Amniotic epithelial cell (primary cell): ENCODE results near the gene CAPN13.

Experiments used
- DNase-seq: peaks from one replicate; pipeline ENCODE4 v3.0.0-alpha.2; 2010; ENCODE audit warnings: low read depth

CAPN13 gene

DNA sequence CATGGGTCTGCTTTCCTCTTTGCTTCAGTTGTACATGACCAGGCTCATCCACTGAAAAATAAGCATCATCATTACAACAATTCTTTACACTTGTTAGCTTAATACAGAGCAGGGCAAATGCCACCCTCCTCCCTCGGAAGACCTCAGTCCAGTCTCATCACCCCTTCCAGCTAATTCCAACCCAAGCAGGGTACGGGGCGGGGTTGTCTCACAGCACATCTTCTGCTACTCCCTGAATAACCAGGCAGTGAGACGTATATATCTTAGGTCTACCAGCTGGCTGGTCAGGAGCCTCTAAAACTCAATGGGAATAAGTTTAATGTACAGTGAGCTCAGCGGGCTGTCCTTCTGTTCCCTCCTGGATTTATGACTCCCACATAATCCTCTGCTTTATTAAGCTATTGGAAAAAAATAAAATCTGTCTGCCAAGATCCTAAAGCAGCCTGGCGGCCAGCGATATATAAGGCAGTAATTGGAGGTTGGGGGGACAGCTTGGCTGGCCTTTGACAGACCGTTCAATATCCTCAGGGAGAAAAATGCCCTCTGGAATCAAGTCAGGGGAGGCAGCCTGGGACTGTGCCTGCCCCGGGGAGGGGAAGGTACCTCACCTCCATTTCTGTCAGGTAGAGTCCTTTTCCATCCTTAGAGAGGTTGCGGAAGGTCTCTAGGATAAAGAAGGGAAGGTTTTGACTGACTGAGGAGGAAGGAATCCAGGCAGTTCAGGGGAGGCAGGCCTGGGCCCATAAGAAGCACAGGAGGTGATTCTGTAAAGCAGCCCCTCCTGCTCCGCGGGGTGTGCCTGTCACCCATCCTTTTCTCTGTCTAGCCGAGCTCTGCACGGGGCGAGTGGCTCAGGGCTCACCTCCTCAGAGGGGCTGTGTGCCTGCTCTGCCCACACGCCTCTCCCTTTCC is 76.3 kb downstream of the CAPN13 start:
- no peak for DNase-seq

DNA sequence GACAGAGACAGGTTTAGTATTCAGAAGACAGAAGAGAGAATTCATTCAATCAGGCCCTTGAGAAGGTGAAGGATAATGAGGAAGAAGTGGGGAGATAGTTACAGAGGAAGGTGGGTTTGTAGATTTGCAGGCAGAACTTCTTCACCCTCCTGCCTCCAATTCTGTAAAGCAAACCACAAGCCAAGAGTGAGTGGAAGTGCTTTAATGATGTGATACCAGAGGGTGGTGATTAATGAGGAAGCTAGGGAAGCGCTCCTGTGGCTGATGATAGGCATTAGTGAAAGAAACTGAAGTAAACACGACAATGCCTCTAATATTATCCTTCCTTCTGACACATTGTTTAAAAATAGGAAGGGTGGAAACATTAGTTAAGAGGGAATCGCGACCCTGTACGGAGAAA is 78.2 kb downstream of the CAPN13 start:
- DNase-seq: no peak

DNA sequence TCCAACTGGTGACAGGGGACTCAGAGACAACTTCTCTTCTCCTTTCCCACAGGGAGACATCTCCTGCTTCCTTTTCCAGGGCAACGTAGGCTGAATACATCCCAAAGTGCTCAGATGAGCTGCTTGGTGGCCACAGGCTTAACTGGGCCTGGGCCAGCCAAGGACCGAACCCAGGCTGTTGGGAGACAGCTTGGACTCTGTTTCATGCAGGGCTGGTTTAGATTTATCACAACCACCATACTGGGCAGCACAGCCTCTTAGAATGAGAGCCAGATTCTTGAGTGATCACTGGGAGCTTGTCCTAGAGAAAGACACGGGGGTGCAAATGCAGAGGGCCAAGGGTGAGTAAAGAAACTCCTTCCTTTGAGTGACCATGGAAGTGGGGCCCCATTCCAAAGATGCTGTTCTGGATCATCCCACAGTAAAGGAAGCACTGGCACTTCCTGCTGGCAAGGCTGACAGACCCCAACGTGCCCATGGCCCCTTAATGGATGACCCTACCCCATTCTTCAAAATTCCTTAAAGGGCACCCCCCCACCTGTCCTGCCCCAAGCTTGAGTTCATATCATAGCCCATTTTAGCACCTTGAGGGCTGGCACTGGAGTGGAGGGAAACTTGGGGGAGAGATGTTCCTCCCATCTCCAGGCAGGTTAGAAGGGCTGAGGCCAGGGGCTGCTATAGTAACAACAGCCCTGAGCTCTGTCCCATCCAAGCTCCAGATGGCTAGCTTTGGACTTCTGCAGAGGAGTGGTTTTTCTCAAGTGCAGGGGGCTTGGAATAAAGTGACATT is 84.1 kb downstream of the CAPN13 start:
- DNase-seq: no peak

DNA sequence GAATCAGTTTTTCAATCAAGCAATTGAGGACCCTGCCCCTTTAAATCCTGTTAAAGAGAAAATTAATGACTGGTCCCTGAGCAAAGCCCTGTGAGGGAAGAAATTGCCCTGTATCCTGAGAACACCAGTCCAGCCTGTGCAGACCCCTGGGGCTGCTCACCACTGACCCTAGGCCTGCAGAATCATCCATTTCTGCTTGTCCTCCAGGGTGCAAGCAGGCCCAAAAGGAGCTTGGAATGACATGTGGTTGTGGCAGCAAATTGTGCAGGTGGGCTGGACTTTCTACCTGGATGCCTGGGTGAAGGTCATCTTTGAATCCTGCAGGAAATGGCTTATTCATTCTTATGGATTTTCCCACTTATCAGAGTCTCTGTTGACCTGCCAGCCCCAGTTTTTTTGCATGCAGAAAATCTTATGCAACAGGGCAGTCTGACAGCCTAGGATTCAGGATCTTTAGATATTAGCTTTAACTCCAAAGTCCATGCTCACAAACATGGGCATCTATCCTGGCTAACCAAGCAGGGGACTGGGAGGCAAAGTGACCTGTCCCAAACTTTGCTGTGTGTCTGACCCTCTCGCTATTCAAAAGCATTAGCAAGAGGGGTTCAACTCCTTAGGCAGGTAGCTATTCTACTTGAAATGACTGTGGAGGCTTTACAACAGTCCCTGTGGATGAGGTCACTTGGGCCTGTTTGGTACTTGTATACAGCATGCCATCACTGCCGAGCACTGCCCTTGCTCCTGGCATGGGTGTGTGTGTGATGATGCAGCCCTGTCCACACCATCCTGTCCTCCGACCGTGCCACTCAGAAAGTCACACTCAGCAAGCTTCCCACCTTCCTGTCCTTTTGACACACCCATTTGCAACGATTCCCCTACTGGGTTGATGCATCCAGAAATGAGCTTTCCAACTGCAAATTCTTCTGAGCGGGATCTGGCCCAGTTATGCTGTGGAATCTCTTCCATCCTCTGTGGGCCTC is 85.3 kb downstream of the CAPN13 start:
- no peak for DNase-seq

GRCh38 chr2:30721241-30721640 is 86.0 kb downstream of the CAPN13 start:
- no peak for DNase-seq

GRCh38 chr2:30717081-30717650 is 90.1 kb downstream of the CAPN13 start:
- DNase-seq: no peak

DNA sequence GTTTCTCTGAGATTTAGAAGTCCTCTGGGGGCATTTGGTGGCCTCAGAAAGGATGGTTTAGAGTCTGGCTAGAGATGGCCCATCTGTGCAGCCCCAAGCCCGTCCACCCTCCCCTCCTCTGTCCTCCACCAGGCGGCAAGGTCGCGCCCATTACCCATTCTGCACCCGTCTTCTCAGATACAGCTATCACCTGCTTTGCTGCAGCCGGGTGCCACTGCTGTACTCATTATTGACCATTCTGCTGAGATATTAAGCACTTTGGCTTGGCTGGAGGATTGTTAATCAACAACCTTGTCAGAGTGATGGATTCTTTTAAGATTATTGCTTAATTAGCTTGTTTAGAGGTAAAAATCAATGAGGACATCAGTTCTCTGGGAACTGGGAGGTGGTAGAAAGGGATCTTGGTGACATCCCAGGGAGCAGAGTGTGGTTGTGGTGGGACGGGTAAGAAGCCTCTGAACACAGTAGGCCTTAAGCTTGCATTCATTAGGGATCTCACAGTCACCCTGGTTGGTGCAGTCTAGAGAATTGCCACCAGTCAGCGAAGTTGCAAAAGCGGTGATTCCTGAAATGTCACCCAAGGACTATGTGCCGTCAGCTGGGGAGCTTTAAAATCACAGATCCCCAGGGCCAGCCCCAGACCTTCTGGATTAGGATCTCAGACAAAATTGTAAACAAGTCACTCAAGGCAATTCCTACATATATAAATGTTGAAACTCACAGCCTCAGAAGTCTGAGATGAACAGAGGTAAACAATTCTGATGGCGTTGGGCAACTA is 90.9 kb downstream of the CAPN13 start:
- DNase-seq: no peak

- no peak for DNase-seq
These were observed 92.2 kb downstream of the CAPN13 start for GRCh38 chr2:30714811-30715709.

GRCh38 chr2:30713698-30714097 is 93.5 kb downstream of the CAPN13 start:
- DNase-seq: no peak

- DNase-seq: peak; percentile 83
These were observed 95.6 kb downstream of the CAPN13 start for GRCh38 chr2:30711646-30712085.

- no peak for DNase-seq
These were observed 96.8 kb downstream of the CAPN13 start for GRCh38 chr2:30710461-30710860.

DNA sequence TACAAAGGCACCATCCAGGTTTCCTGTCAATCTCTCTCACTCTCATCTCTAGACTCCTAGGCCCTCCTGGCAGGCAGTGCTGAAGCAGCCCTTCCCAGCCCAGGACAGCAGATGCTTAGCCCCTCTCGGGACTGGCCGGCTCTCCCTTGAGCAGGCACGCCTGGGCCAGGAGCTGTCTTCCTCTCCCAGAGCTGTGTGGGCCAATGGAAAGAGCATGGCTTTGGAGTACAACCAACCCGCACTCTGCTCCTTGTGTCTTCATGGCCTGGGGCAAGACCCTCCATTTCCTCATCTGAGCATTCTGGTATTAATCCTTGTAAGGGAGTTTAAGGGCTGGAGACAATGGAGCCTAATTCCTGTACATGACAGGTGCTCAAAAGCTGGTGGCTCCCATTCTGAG is 97.2 kb downstream of the CAPN13 start:
- no peak for DNase-seq

GRCh38 chr2:30709516-30709915 is 97.7 kb downstream of the CAPN13 start:
- DNase-seq: no peak

DNA sequence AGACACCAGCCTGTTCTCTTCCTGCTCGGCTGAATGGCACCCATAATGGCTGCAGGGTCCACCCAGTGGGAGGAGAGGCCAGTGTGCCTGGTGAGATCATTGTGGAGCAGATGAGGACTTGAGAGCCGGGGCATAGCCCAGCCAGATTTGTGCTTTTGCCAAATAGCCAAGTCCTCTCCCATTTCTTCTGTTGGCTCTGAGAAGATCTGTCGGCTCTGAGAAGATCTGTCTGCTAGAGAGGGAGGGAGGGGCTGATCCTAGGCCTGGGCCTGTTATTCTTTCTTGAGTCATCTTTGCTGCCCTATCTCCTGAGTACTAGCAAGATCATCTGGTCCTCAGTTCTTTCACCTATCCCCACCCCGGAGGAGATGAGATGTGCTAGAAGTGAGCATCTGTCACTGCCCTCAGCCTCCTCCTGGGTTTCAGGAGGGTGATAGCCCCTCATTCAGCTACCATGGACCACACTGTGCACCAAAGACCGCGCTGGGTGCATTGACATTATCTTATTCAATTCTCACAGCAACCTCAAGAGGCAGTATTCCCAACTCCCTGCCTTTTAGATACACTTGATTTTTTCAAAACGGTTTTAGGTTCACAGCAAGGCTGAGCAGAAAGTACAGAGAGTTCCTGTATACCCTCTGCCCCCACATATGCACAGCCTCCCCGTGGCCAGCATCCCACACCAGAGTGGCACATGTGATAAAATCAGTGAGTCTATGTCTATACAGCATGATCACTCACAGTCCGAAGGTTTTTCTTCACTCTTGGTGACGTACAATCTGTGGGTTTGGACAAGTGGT is 98.6 kb downstream of the CAPN13 start:
- peak; percentile 9 for DNase-seq

- DNase-seq: no peak
These were observed 99.8 kb downstream of the CAPN13 start for GRCh38 chr2:30707304-30707903.

DNA sequence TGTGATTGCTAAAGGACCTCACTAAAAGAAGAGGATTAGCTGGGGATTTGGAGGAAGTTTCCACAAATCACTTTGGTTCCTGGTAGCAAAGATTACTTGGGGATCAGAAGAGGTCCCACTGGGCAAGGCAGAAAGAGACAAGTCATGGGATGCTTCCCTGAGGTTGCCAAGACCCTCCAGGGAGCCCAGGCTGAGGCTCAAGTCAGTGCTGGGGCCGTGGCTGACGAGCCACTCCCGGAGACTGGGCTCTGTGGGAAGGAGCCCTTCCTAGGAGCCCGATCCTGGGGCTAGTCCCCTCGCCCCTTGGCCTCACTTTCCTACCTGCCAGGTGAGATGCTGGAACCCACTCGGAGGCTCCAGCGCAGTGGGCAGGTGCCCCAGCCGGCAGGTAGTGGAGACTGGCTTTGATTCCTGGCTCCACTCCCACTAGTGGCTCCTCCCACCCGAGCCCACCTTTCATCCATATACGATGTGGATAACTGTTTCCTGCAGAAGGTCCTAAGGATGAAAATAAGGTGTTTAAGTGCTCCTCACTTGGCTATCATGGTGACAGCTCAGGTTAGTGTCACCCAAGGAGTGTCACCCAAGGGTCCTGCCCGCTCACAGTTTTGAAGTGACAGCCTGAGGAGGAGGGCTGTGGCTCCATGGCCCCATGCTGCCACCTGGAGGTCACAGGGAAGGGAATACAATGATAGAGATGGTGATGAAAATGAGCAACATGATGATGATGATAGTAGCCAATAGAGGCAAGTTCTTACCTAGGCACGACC is 100.5 kb downstream of the CAPN13 start:
- DNase-seq: peak; percentile 30

DNA sequence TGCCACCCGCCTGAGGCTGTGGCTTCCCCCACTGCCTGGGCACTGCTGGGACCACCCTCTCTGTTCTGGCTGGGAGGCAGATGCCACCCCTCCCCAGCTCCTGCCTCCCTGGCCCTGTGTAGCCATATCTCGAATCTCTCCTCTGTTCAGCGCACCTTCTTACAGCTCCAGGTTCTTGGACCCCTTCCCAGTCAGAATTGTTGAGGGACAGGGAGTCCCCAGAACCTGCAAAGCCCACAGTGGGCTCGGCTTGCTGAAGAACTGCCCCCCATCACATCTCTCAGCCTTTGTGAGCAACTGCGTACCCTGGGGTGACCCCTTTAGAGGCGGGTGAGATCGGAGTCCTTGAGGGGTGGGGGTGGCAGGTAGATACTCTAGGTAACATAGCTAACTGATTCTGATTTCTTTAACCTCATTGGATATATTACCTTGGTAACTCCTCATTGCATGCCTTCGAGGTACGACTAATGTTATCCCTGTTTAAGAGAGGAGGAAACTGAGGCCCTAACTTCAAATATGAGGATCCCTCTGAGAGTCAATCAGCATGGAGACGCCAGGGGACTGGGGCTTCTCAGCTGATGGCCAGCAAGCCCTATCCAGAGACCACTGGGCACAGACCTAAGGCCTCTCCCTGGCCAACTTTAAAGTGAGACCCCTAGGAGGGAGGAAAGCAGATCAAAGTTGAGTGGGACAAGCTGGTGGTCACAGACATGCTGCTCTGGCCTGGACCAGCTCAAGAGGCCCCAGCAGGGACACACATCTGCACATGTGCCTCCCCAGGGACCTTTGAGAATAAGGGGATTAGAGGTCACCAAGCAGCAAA is 101.3 kb downstream of the CAPN13 start:
- no peak for DNase-seq
